ENCODE measurements around the gene TRHDE. TPM values are rescaled to one million over a fixed set of nuclear protein-coding genes. Genes with fewer than 3 reads are reported as not detected.

Gene TRHDE
- total and polyA plus RNA-seq, 9 of the 15 experiments (the other 6 are each of a cell fraction or from before 2014, with no cell fraction given), result 0.03 to 0.29 (median 0.09) TPM

- no peaks in the 10 kb centered on the region for H3K9me1 ChIP-seq (ENCODE audit: control insufficient read depth, insufficient read depth, low read length)
- no TSS peak for BruUV-seq (replicated peaks)
- no peaks in the 10 kb centered on the region for H3K27me3 ChIP-seq (ENCODE audit: control insufficient read depth in 2 of 2, insufficient read depth in 2 of 2, low read length in 2 of 2)
- in situ Hi-C loops (cut with MboI), result no loop called here
- no peak overlapping the region for H3K9ac ChIP-seq (ENCODE audit: insufficient read depth in 1 of 2, low read depth in 2 of 2, low read length in 2 of 2)
- no peak for ATAC-seq
- no peak for DNase-seq (ENCODE audit: extremely low read depth in 1 of 4, low spot score in 3 of 4)
- H3K36me3 ChIP-seq (ENCODE audit: control insufficient read depth, insufficient read depth, low read length), result no peaks in the 10 kb centered on the region
- no peak overlapping the region for H3K4me2 ChIP-seq (ENCODE audit: insufficient read depth, low read length)
- TF ChIP-seq ATF3 (IDR thresholded peaks at IDR 0.05) (no peak), ATF3 (CRISPR knock-in tag; conservative IDR thresholded peaks at IDR 0.05) (no peak), ZNF511 (CRISPR knock-in tag; IDR thresholded peaks at IDR 0.05) (no peak), PRPF4 (IDR thresholded peaks at IDR 0.05; ENCODE audit: insufficient read depth, low read depth, low read length, poor library complexity, severe bottlenecking) (no peak), ZNF778 (CRISPR knock-in tag; IDR thresholded peaks at IDR 0.05) (no peak), ARID1B (IDR thresholded peaks at IDR 0.05) (no peak), RBM39 (optimal IDR thresholded peaks at IDR 0.05; ENCODE audit: low read depth, low read length) (no peak), ADNP (tag; IDR thresholded peaks at IDR 0.05) (no peak), CREBBP (IDR thresholded peaks at IDR 0.05; ENCODE audit: low read depth, low read length) (no peak), CHCHD3 (CRISPR knock-in tag; IDR thresholded peaks at IDR 0.05) (no peak)
- no peak for FAIRE-seq
- intact Hi-C loops (cut with micrococcal nuclease), result no loop called here
- H3K4me1 ChIP-seq (replicated peaks in 1 of 2; ENCODE audit: control insufficient read depth in 2 of 2, insufficient read depth in 2 of 2, low read length in 2 of 2), result no peaks in the 10 kb centered on the region
- no peaks in the 10 kb centered on the region for H3K79me2 ChIP-seq (ENCODE audit: control insufficient read depth, insufficient read depth, low read length)
- no peaks in the 10 kb centered on the region for H3K9me3 ChIP-seq (replicated peaks; ENCODE audit: control insufficient read depth, insufficient read depth, low read depth, low read length)
- ChIA-PET CTCF (ENCODE audit: low intra/inter-chr PET ratio) (no interaction called here), POLR2A (no interaction called here)
- no peak overlapping the region for H3K27ac ChIP-seq (ENCODE audit: extremely low read depth, low read depth, low read length)
- 2% methylated on average over 4 of the region's 4 CpGs for WGBS (ENCODE audit: insufficient coverage, low coverage, missing lambda C conversion rate)
- no peak overlapping the region for H2AFZ ChIP-seq (ENCODE audit: low read depth, low read length)
- no peak overlapping the region for H3K4me3 ChIP-seq
- no peaks in the 10 kb centered on the region for H4K20me1 ChIP-seq (replicated peaks; ENCODE audit: control insufficient read depth, insufficient read depth, low read length)
These were observed 401.7 kb downstream of the TRHDE start for GRCh38 chr12:72673853-72674252.
